Measurements from ENCODE around the gene LENG8. TPM values are rescaled to one million over a fixed set of nuclear protein-coding genes. Genes with fewer than 3 reads are reported as not detected.

The LENG8 gene
- total RNA-seq, 4 donors from 2014 or later = 154 to 481 (median 360) TPM

- Histone ChIP-seq H3K27me3 (no peaks in the 10 kb centered on the region), H3K4me3 (peak overlapping the region in 1 of 4 donors; percentile 65), H3K27ac (peak overlapping the region in 2 of 4 donors; percentile 99 to 100), H3K4me1 (peaks cover 3 to 45% (median 14%) of the 10 kb centered on the region in 4 donors), H3K36me3 (peaks cover 0 to 59% (median 6%) of the 10 kb centered on the region in 3 donors), H3K9me3 (peaks cover 0 to 3% (median 0%) of the 10 kb centered on the region in 4 donors)
- TF ChIP-seq POLR2A (IDR thresholded peaks at IDR 0.05) = no peak
- no peak for TF ChIP-seq CTCF (IDR thresholded peaks at IDR 0.05)
- no peak for DNase-seq
Observed at GRCh38 chr19:54461210-54461609, 12.2 kb downstream of the LENG8 start.

GRCh38 chr19:54461613-54462012 lies 12.6 kb downstream of the LENG8 start:
- peaks cover 0 to 3% (median 0%) of the 10 kb centered on the region in 4 donors for H3K9me3 ChIP-seq
- H3K4me3 ChIP-seq = peak overlapping the region in 1 of 4 donors; percentile 65
- TF ChIP-seq POLR2A (IDR thresholded peaks at IDR 0.05) (no peak), CTCF (IDR thresholded peaks at IDR 0.05) (no peak)
- no peaks in the 10 kb centered on the region for H3K27me3 ChIP-seq
- H3K4me1 ChIP-seq = peaks cover 3 to 48% (median 14%) of the 10 kb centered on the region in 4 donors
- no peak for DNase-seq
- peak overlapping the region in 3 of 4 donors; percentile 95 to 100 (median 99) for H3K27ac ChIP-seq
- H3K36me3 ChIP-seq = peaks cover 0 to 55% (median 6%) of the 10 kb centered on the region in 3 donors

GRCh38 chr19:54462047-54462654 lies 13.2 kb downstream of the LENG8 start:
- TF ChIP-seq CTCF (IDR thresholded peaks at IDR 0.05) = no peak
- no peak for TF ChIP-seq POLR2A (IDR thresholded peaks at IDR 0.05)
- DNase-seq = no peak
- peaks cover 0 to 49% (median 6%) of the 10 kb centered on the region in 3 donors for H3K36me3 ChIP-seq
- H3K27me3 ChIP-seq = no peaks in the 10 kb centered on the region
- H3K4me1 ChIP-seq = peaks cover 3 to 48% (median 14%) of the 10 kb centered on the region in 4 donors
- H3K27ac ChIP-seq = peak overlapping the region; percentile 95 to 100 (median 98)
- peak overlapping the region; percentile 61 to 78 (median 70) for H3K4me3 ChIP-seq
- peaks cover 0 to 3% (median 0%) of the 10 kb centered on the region in 4 donors for H3K9me3 ChIP-seq

GRCh38 chr19:54462655-54463530 lies 13.9 kb downstream of the LENG8 start:
- Histone ChIP-seq H3K27ac (peak overlapping the region; percentile 95 to 100 (median 98)), H3K36me3 (peaks cover 0 to 42% (median 5%) of the 10 kb centered on the region in 3 donors), H3K4me1 (peaks cover 3 to 49% (median 14%) of the 10 kb centered on the region in 4 donors), H3K4me3 (peak overlapping the region; percentile 61 to 78 (median 70)), H3K9me3 (peaks cover 0 to 3% (median 0%) of the 10 kb centered on the region in 4 donors), H3K27me3 (no peaks in the 10 kb centered on the region)
- DNase-seq = peak; percentile 70 to 87 (median 86)
- TF ChIP-seq POLR2A (IDR thresholded peaks at IDR 0.05) (peak in 1 of 2 donors; percentile 38), CTCF (IDR thresholded peaks at IDR 0.05) (peak in 4 of 6 experiments; percentile 12 to 57 (median 44))

- H3K4me3 ChIP-seq = peak within 1 kb of the TSS; percentile 61 to 78 (median 70)
- peaks cover 3 to 56% (median 14%) of the 10 kb centered on the region in 4 donors for H3K4me1 ChIP-seq
- peaks cover 0 to 35% (median 0%) of the 10 kb centered on the region in 3 donors for H3K36me3 ChIP-seq
Observed at GRCh38 chr19:54463531-54464043, 14.6 kb downstream of the LENG8 start, which contains the start of gene LENG9. Gene LENG9 (minus strand): TSS chr19:54463778. CDS start chr19:54463526, 252 bp downstream.

More at GRCh38 chr19:54463531-54464043, 14.6 kb downstream of the LENG8 start, which contains the start of gene LENG9:
- TF ChIP-seq POLR2A (IDR thresholded peaks at IDR 0.05) (peak; percentile 89 to 98), CTCF (IDR thresholded peaks at IDR 0.05) (peak in 1 of 6 experiments; percentile 4)
- H3K9me3 ChIP-seq = peaks cover 0 to 3% (median 0%) of the 10 kb centered on the region in 4 donors
- peak; percentile 99 to 100 (median 99) for DNase-seq
- no peaks in the 10 kb centered on the region for H3K27me3 ChIP-seq
- H3K27ac ChIP-seq = peak within 1 kb of the TSS; percentile 95 to 100 (median 98)

All from Peyer's patch (tissue), 4 donors.